DND-41 (cell line): ENCODE measurements around the gene CCNB3.

ENCODE experiments used
- ATAC-seq: fragments of 200-7000 bp; cut with Tn5 transposase; 3 replicates; pipeline ENCODE4 v1.9.1; 2021; ENCODE audit warnings: low read depth; ENCODE audit not compliant: insufficient read depth
- DNase-seq: peaks from one replicate; pipeline ENCODE4 v3.0.0-alpha.2; 2020
- H2AFZ ChIP-seq: 2 replicates; pipeline ENCODE4 v1.6.0; 2012; ENCODE audit warnings: low read depth, low read length
- H3K27ac ChIP-seq: 2 replicates; pipeline ENCODE4 v1.5.1; 2012; ENCODE audit warnings: low read length, inconsistent platforms
- H3K27me3 ChIP-seq: fragments of 200-600 bp; sonication (generic); 2 replicates; pipeline ENCODE4 v1.6.0; 2012; ENCODE audit warnings: low read length, mild to moderate bottlenecking, inconsistent platforms; ENCODE audit not compliant: insufficient read depth, poor library complexity
- H3K36me3 ChIP-seq: 2 replicates; pipeline ENCODE4 v1.5.1; 2012; ENCODE audit warnings: low read length, inconsistent platforms; ENCODE audit not compliant: insufficient read depth
- H3K4me1 ChIP-seq: 2 replicates; pipeline ENCODE4 v1.5.1; 2012; ENCODE audit warnings: mild to moderate bottlenecking, low read length; ENCODE audit not compliant: insufficient read depth
- H3K4me2 ChIP-seq: 2 replicates; pipeline ENCODE4 v1.6.0; 2012; ENCODE audit warnings: mild to moderate bottlenecking, moderate library complexity, low read length, inconsistent platforms; ENCODE audit not compliant: insufficient read depth
- H3K4me3 ChIP-seq, 2 experiments: fragments of 200-600 bp in 1 of 2; shearing (Covaris generic) in 1 of 2; 2 replicates each; pipeline ENCODE4 v1.5.1; 2012 to 2016; ENCODE audit warnings: inconsistent platforms in 2 of 2, low read length in 2 of 2, mild to moderate bottlenecking in 2 of 2, low read depth in 1 of 2, moderate library complexity in 1 of 2
- H3K79me2 ChIP-seq: 2 replicates; pipeline ENCODE4 v1.6.0; 2012; ENCODE audit warnings: low read length, inconsistent platforms; ENCODE audit not compliant: insufficient read depth
- H3K9ac ChIP-seq: 2 replicates; pipeline ENCODE4 v1.6.0; 2012; ENCODE audit warnings: low read depth, mild to moderate bottlenecking, inconsistent platforms, low read length, moderate library complexity
- H3K9me3 ChIP-seq: 2 replicates; pipeline ENCODE4 v1.5.1; 2012; ENCODE audit warnings: low read length, moderate library complexity, mild to moderate bottlenecking, inconsistent platforms; ENCODE audit not compliant: insufficient read depth, severe bottlenecking
- H4K20me1 ChIP-seq: 2 replicates; pipeline ENCODE4 v1.6.0; 2012; ENCODE audit warnings: low read length; ENCODE audit not compliant: insufficient read depth
- CTCF ChIP-seq: IDR thresholded peaks from 2 replicates; pipeline ENCODE4 v1.5.1; 2012; ENCODE audit warnings: borderline replicate concordance, low read length, moderate library complexity, mild to moderate bottlenecking; ENCODE audit not compliant: poor library complexity, severe bottlenecking; ENCODE audit errors: extremely low read depth
- EZH2 ChIP-seq: IDR thresholded peaks from 3 replicates; pipeline ENCODE4 v1.6.1; 2012; ENCODE audit warnings: borderline replicate concordance, low read depth, mild to moderate bottlenecking, moderate library complexity, low read length, inconsistent platforms; ENCODE audit not compliant: severe bottlenecking

The CCNB3 gene

DNA sequence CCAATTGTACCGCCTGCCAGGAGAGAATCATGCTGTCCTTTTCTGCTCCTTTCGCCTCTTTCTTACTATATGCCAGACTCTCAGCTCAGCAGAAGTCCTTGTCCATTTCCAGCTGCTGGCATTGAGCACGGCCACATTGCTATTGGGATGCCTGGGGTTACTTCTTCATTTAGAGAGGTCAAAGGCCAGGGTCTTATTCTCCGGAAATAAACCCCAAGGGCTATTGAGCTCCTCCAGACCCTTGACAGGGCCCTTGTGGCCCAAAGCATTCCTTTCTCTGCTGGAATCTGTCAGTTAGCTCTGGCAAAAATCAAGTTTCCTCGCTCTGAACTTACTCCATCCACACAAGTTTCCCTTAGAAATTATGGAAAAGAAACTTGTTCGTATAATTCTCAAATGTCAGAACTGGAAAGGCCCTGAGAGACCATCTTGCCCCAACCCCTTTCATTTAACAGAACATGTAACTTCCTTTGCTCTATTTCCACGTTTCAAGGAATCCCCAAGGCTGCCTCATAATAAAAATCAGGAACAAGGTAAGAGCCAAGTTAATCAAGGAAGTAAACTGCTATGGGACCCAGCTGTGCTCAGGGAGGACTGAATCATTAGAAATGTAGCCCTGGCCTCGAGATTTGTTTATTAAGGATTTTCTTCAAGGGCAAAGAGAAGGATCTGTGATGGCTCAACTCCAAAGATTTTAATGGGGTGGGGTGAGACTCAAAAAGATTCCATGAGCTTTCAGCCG is 15.5 kb upstream of the CCNB3 start:
- ATAC-seq = no peak
- DNase-seq = no peak
- Histone ChIP-seq H2AFZ (no peak overlapping the region), H3K9me3 (no peaks in the 10 kb centered on the region), H3K4me1 (no peaks in the 10 kb centered on the region), H3K27ac (no peak overlapping the region), H3K36me3 (no peaks in the 10 kb centered on the region), H3K4me3 (no peak overlapping the region), H4K20me1 (no peaks in the 10 kb centered on the region), H3K9ac (no peak overlapping the region), H3K27me3 (no peaks in the 10 kb centered on the region), H3K4me2 (no peak overlapping the region), H3K79me2 (no peaks in the 10 kb centered on the region)
- TF ChIP-seq CTCF = no peak

DNA sequence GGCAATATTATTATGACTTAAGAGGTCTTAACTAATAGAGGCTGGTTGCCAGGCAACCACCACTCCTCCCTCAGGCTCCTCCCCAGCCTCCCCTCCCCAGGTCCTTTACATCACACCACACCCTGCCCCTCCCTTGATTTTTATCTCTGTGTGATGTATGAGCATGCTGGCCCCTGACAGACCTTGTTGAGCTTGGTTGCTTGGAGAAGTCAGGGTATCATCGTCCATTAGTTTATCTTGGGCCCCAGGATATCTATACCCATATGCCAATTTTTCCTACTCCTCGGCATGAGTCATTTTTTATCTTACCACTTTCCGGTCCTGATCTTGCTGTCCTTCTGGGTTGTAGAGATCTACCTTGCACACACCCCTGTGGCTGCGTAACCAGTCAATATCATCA is 6.2 kb upstream of the CCNB3 start:
- no peaks in the 10 kb centered on the region for H3K36me3 ChIP-seq
- H2AFZ ChIP-seq = no peak overlapping the region
- H3K4me2 ChIP-seq = no peak overlapping the region
- no peak overlapping the region for H3K27ac ChIP-seq
- H3K4me1 ChIP-seq = no peaks in the 10 kb centered on the region
- TF ChIP-seq EZH2 = no peak
- no peak for TF ChIP-seq CTCF
- DNase-seq = no peak
- no peaks in the 10 kb centered on the region for H3K79me2 ChIP-seq
- H3K9me3 ChIP-seq = no peaks in the 10 kb centered on the region
- H3K27me3 ChIP-seq = no peaks in the 10 kb centered on the region
- H3K9ac ChIP-seq = no peak overlapping the region
- ATAC-seq = no peak
- H4K20me1 ChIP-seq = no peaks in the 10 kb centered on the region
- no peak overlapping the region for H3K4me3 ChIP-seq

- ATAC-seq = no peak
- H2AFZ ChIP-seq = no peak within 1 kb of the TSS
Observed at GRCh38 chrX:50200907-50201306, 3.7 kb upstream of the CCNB3 start, which contains the start of gene AKAP4. TSS of gene AKAP4 (minus strand) at chrX:50201007. CDS start at chrX:50200889, 118 bp downstream.

More at GRCh38 chrX:50200907-50201306, 3.7 kb upstream of the CCNB3 start, which contains the start of gene AKAP4:
- no peaks in the 10 kb centered on the region for H3K9me3 ChIP-seq
- no peaks in the 10 kb centered on the region for H3K36me3 ChIP-seq
- no peaks in the 10 kb centered on the region for H3K27me3 ChIP-seq
- H3K4me2 ChIP-seq = no peak within 1 kb of the TSS
- DNase-seq = no peak
- no peak within 1 kb of the TSS for H3K4me3 ChIP-seq
- no peaks in the 10 kb centered on the region for H3K4me1 ChIP-seq
- TF ChIP-seq CTCF (no peak), EZH2 (no peak)
- H3K79me2 ChIP-seq = no peaks in the 10 kb centered on the region
- no peaks in the 10 kb centered on the region for H4K20me1 ChIP-seq
- no peak within 1 kb of the TSS for H3K9ac ChIP-seq
- no peak within 1 kb of the TSS for H3K27ac ChIP-seq
